Measurements from ENCODE around the gene CADM1. TPM values are rescaled to one million over a fixed set of nuclear protein-coding genes. Genes with fewer than 3 reads are reported as not detected.

CADM1 gene
- total RNA-seq, 2 experiments from 2014 or later = 59.7 to 89.7 TPM

DNA sequence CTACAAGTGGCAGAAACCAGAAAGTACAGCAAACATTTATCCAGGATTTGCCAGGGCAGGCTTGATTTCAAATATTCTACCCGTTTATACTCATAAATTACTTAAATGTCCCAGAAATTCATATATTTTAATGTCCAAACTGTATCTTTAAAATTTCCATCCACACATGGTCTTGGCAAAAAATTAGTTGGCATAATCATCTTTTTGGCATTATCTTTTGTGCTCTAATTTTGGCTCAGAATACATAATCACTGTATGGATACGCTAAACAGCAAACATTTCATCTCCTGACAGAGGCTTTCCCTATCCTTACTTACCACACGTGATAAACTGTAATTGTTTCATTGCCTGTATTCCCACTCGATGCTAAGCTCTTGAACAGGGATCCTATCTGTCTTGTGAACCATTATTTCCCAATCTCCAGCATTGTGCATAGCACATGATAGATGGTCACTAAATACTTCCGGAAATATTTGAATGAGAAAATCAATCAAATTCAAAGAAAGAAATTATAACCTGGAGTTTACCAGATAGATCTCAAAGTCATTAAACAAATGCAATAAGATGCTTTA lies 64.2 kb downstream of the CADM1 start:
- DNase-seq (ENCODE audit: low spot score) = no peak
- CTCF ChIA-PET (ENCODE audit: unreplicated experiment) = no interaction called here
- TF ChIP-seq EZH2phosphoT487 (IDR thresholded peaks at IDR 0.05; ENCODE audit: borderline replicate concordance, low read depth, low read length) = no peak
- TF ChIP-seq, protein P1, sequence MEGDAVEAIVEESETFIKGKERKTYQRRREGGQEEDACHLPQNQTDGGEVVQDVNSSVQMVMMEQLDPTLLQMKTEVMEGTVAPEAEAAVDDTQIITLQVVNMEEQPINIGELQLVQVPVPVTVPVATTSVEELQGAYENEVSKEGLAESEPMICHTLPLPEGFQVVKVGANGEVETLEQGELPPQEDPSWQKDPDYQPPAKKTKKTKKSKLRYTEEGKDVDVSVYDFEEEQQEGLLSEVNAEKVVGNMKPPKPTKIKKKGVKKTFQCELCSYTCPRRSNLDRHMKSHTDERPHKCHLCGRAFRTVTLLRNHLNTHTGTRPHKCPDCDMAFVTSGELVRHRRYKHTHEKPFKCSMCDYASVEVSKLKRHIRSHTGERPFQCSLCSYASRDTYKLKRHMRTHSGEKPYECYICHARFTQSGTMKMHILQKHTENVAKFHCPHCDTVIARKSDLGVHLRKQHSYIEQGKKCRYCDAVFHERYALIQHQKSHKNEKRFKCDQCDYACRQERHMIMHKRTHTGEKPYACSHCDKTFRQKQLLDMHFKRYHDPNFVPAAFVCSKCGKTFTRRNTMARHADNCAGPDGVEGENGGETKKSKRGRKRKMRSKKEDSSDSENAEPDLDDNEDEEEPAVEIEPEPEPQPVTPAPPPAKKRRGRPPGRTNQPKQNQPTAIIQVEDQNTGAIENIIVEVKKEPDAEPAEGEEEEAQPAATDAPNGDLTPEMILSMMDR (conservative IDR thresholded peaks at IDR 0.05; ENCODE audit: low read length) = no peak

DNA sequence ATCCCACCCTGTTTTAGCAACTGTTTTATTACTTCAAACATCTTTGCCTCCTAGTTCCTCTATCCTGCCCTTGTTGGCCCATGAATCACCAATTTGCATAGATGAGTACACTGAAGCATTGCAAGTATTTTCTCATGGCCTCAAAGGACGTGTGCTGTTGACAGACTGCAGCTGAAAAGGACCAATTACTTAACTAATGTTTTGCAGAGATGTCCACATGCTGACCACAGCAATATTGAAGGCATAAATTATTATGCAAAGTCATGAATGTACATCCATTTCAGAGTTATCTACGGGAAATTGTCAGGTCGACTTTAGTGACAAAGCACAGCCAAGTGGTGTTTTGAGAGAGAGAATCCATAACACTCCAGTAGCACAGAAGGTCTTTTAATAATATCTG lies 64.8 kb downstream of the CADM1 start:
- H3K9me3 ChIP-seq (ENCODE audit: low read length) = no peaks in the 10 kb centered on the region
- CTCF ChIA-PET (ENCODE audit: unreplicated experiment) = no interaction called here
- BruUV-seq (replicated peaks) = no TSS peak
- POLR2A ChIA-PET = interaction anchor here (1.0 to 2.0 kb wide), 5 partner anchors 9 to 62 kb away, joined by 3 to 7 read pairs (median 3); no protein-coding TSS in a partner anchor
- no peaks in the 10 kb centered on the region for H4K20me1 ChIP-seq (ENCODE audit: insufficient read depth, low read length)
- no peaks in the 10 kb centered on the region for H3K79me2 ChIP-seq (ENCODE audit: insufficient read depth, low read depth, low read length)
- peaks cover 22% of the 10 kb centered on the region for H3K4me1 ChIP-seq (ENCODE audit: insufficient read depth, low read length, poor library complexity, severe bottlenecking)
- H3K9me2 ChIP-seq (ENCODE audit: insufficient read depth, low read length) = no peaks in the 10 kb centered on the region
- no peak overlapping the region for H3K4me3 ChIP-seq (ENCODE audit: low read depth, low read length, poor library complexity, severe bottlenecking)
- H3K4me2 ChIP-seq (ENCODE audit: low read length) = peak overlapping the region; percentile 47
- intact Hi-C loops (cut with micrococcal nuclease; ENCODE audit: unreplicated experiment) = no loop called here
- TF ChIP-seq EZH2phosphoT487 (IDR thresholded peaks at IDR 0.05; ENCODE audit: borderline replicate concordance, low read depth, low read length) = no peak
- TF ChIP-seq, protein P1 (conservative IDR thresholded peaks at IDR 0.05; ENCODE audit: low read length) = no peak
- no peak overlapping the region for H3K27ac ChIP-seq (ENCODE audit: low read depth, low read length, poor library complexity, severe bottlenecking)
- H2AFZ ChIP-seq (ENCODE audit: low read length) = no peak overlapping the region
- H3K36me3 ChIP-seq (ENCODE audit: insufficient read depth, low read length) = no peaks in the 10 kb centered on the region
- peak; percentile 54 for DNase-seq (ENCODE audit: low spot score)

More for the DNA sequence above, 64.2 kb downstream of the CADM1 start:
- Histone ChIP-seq H3K4me1 (ENCODE audit: insufficient read depth, low read length, poor library complexity, severe bottlenecking) (peaks cover 22% of the 10 kb centered on the region), H3K4me2 (ENCODE audit: low read length) (0 out of 2 replicates have a peak overlapping the region, but pooled peaks have one; percentile 47), H3K9me2 (ENCODE audit: insufficient read depth, low read length) (no peaks in the 10 kb centered on the region), H3K79me2 (ENCODE audit: insufficient read depth, low read depth, low read length) (no peaks in the 10 kb centered on the region), H3K4me3 (ENCODE audit: low read depth, low read length, poor library complexity, severe bottlenecking) (no peak overlapping the region), H4K20me1 (ENCODE audit: insufficient read depth, low read length) (no peaks in the 10 kb centered on the region), H3K9me3 (ENCODE audit: low read length) (no peaks in the 10 kb centered on the region), H2AFZ (ENCODE audit: low read length) (no peak overlapping the region), H3K36me3 (ENCODE audit: insufficient read depth, low read length) (peaks cover 2% of the 10 kb centered on the region; the same call in 1 of the 2 replicates), H3K27ac (ENCODE audit: low read depth, low read length, poor library complexity, severe bottlenecking) (no peak overlapping the region)
- POLR2A ChIA-PET = interaction anchor here (1.0 to 1.4 kb wide), 2 partner anchors 10 to 26 kb away, joined by 3 read pairs; no protein-coding TSS in a partner anchor
- intact Hi-C loops (cut with micrococcal nuclease; ENCODE audit: unreplicated experiment) = no loop called here
- no TSS peak for BruUV-seq (replicated peaks)

DNA sequence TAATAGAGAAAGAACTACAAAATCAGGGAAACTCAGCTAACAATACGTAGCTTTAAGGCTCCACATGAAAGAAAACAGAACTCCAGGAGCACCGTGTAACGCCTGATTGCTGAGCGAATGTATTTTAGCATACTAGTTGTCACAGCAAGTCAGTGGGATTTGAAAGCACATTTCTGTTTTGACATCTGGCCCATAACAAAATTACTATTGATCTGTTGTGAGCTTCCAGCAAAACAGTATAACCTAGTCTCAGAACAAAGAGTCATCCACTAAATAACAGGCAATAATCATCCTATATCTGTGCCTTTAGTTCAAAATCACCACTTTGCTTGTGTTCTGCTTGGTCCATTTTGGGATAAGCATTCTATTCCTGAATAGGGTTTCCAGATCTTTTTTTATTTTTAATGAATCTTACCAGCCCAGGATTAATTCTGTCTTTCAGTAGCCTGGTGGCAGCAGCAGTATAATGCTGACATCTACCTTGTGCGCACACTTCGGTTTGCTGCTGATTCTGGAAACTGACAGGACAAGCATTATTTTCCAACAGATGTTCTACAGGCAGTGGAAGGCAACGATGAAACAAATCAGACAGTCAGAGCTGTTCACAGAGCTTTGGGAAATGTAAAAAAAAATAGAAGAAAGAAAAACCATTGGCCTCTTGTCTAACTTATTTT lies 66.2 kb downstream of the CADM1 start:
- H3K79me2 ChIP-seq (ENCODE audit: insufficient read depth, low read depth, low read length) = no peaks in the 10 kb centered on the region
- POLR2A ChIA-PET = interaction anchor here (0.7 to 2.0 kb wide), 4 partner anchors 12 to 16 kb away, joined by 3 to 8 read pairs (median 6); no protein-coding TSS in a partner anchor
- H4K20me1 ChIP-seq (ENCODE audit: insufficient read depth, low read length) = no peaks in the 10 kb centered on the region
- peak overlapping the region; percentile 26; the same call in 1 of the 2 replicates for H3K4me2 ChIP-seq (ENCODE audit: low read length)
- no peak for DNase-seq (ENCODE audit: low spot score)
- no peak overlapping the region for H3K4me3 ChIP-seq (ENCODE audit: low read depth, low read length, poor library complexity, severe bottlenecking)
- intact Hi-C loops (cut with micrococcal nuclease; ENCODE audit: unreplicated experiment) = no loop called here
- TF ChIP-seq, protein P1 (conservative IDR thresholded peaks at IDR 0.05; ENCODE audit: low read length) = no peak
- no peak for TF ChIP-seq EZH2phosphoT487 (IDR thresholded peaks at IDR 0.05; ENCODE audit: borderline replicate concordance, low read depth, low read length)
- BruUV-seq (replicated peaks) = no TSS peak
- no peaks in the 10 kb centered on the region for H3K36me3 ChIP-seq (ENCODE audit: insufficient read depth, low read length)
- CTCF ChIA-PET (ENCODE audit: unreplicated experiment) = no interaction called here
- no peak overlapping the region for H2AFZ ChIP-seq (ENCODE audit: low read length)
- no peaks in the 10 kb centered on the region for H3K9me3 ChIP-seq (ENCODE audit: low read length)
- H3K9me2 ChIP-seq (ENCODE audit: insufficient read depth, low read length) = no peaks in the 10 kb centered on the region
- peaks cover 22% of the 10 kb centered on the region for H3K4me1 ChIP-seq (ENCODE audit: insufficient read depth, low read length, poor library complexity, severe bottlenecking)
- no peak overlapping the region for H3K27ac ChIP-seq (ENCODE audit: low read depth, low read length, poor library complexity, severe bottlenecking)
